ENCODE data around the gene CFAP97D2.
"Not testable (repeated sequence)": the region's sequence is repeated elsewhere in the genome, so short reads cannot be mapped to it uniquely, and the experiment has no call there.

Gene CFAP97D2

GRCh38 chr13:114158869-114159666 is 20.0 kb upstream of the CFAP97D2 start:
- not testable (repeated sequence) for DNase-seq (ENCODE audit: low spot score)

- DNase-seq (ENCODE audit: low spot score), result no peak
Observed at GRCh38 chr13:114161028-114161556, 18.0 kb upstream of the CFAP97D2 start.

GRCh38 chr13:114161644-114162532 is 17.2 kb upstream of the CFAP97D2 start:
- peak; percentile 63 for DNase-seq (ENCODE audit: low spot score)

GRCh38 chr13:114162533-114162922 is 16.5 kb upstream of the CFAP97D2 start:
- no peak for DNase-seq (ENCODE audit: low spot score)

GRCh38 chr13:114164053-114164452 is 15.0 kb upstream of the CFAP97D2 start:
- peak; percentile 60 for DNase-seq (ENCODE audit: low spot score)

GRCh38 chr13:114164681-114165429 is 14.2 kb upstream of the CFAP97D2 start:
- DNase-seq (ENCODE audit: low spot score), result no peak

- DNase-seq (ENCODE audit: low spot score), result peak; percentile 73
Observed at GRCh38 chr13:114166381-114167131, 12.5 kb upstream of the CFAP97D2 start.

GRCh38 chr13:114167426-114167825 is 11.6 kb upstream of the CFAP97D2 start:
- DNase-seq (ENCODE audit: low spot score), result no peak

GRCh38 chr13:114167885-114168284 is 11.2 kb upstream of the CFAP97D2 start:
- DNase-seq (ENCODE audit: low spot score), result no peak

- DNase-seq (ENCODE audit: low spot score), result no peak
Observed at GRCh38 chr13:114173272-114173671, 5.8 kb upstream of the CFAP97D2 start.

- no peak for DNase-seq (ENCODE audit: low spot score)
Observed at GRCh38 chr13:114173745-114174144, 5.3 kb upstream of the CFAP97D2 start.

- no peak for DNase-seq (ENCODE audit: low spot score)
Observed at GRCh38 chr13:114174529-114174961, 4.5 kb upstream of the CFAP97D2 start.

GRCh38 chr13:114176359-114176902 is 2.6 kb upstream of the CFAP97D2 start:
- not testable (repeated sequence) for DNase-seq (ENCODE audit: low spot score)

- no peak for DNase-seq (ENCODE audit: low spot score)
Observed at GRCh38 chr13:114177245-114178010, 1.6 kb upstream of the CFAP97D2 start.

- no peak for DNase-seq (ENCODE audit: low spot score)
Observed at GRCh38 chr13:114185182-114185971, 6.3 kb downstream of the CFAP97D2 start.

- no peak for DNase-seq (ENCODE audit: low spot score)
Observed at GRCh38 chr13:114194853-114195252, 15.8 kb downstream of the CFAP97D2 start.

- DNase-seq (ENCODE audit: low spot score), result no peak
Observed at GRCh38 chr13:114196629-114197028, 17.6 kb downstream of the CFAP97D2 start.

GRCh38 chr13:114198556-114198955 is 19.5 kb downstream of the CFAP97D2 start:
- DNase-seq (ENCODE audit: low spot score), result no peak

GRCh38 chr13:114199526-114199925 is 20.5 kb downstream of the CFAP97D2 start:
- not testable (repeated sequence) for DNase-seq (ENCODE audit: low spot score)
